ENCODE measurements around the gene SLC25A15.

- TF ChIP-seq POLR2A (IDR thresholded peaks at IDR 0.05) (peak in 1 of 4 donors; percentile 5), POLR2AphosphoS5 (IDR thresholded peaks at IDR 0.05) (peak; percentile 56 to 96 (median 90)), EP300 (IDR thresholded peaks at IDR 0.05) (peak; percentile 48)
- TF ChIP-seq, protein P1, sequence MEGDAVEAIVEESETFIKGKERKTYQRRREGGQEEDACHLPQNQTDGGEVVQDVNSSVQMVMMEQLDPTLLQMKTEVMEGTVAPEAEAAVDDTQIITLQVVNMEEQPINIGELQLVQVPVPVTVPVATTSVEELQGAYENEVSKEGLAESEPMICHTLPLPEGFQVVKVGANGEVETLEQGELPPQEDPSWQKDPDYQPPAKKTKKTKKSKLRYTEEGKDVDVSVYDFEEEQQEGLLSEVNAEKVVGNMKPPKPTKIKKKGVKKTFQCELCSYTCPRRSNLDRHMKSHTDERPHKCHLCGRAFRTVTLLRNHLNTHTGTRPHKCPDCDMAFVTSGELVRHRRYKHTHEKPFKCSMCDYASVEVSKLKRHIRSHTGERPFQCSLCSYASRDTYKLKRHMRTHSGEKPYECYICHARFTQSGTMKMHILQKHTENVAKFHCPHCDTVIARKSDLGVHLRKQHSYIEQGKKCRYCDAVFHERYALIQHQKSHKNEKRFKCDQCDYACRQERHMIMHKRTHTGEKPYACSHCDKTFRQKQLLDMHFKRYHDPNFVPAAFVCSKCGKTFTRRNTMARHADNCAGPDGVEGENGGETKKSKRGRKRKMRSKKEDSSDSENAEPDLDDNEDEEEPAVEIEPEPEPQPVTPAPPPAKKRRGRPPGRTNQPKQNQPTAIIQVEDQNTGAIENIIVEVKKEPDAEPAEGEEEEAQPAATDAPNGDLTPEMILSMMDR (IDR thresholded peaks at IDR 0.05), result no peak
These were observed 18.3 kb upstream of the SLC25A15 start, which contains the start of gene MRPS31 for GRCh38 chr13:40770934-40771618.
